Stomach (tissue), 9 donors: ENCODE measurements around the gene NEK4. TPM values are rescaled to one million over a fixed set of nuclear protein-coding genes. Genes with fewer than 3 reads are reported as not detected.
"Not testable (repeated sequence)": the region's sequence is repeated elsewhere in the genome, so short reads cannot be mapped to it uniquely, and the experiment has no call there.

ENCODE experiments used
- DNase-seq, 2 donors: peaks; one replicate each; pipeline versions ENCODE4 v3.0.0 to v3.0.0-alpha.2; 2013 to 2019
- H3K27ac ChIP-seq, 5 donors: fragments of 200-600 bp in 4 of 5; sonication (generic) in 4 of 5; one replicate each; pipeline ENCODE4 v1.5.1; 2013 to 2019; ENCODE audit warnings: mild to moderate bottlenecking in 1 of 5, moderate library complexity in 1 of 5
- H3K27me3 ChIP-seq, 3 donors: fragments of 200-600 bp; sonication (generic); one replicate each; pipeline ENCODE4 v1.5.1; 2017 to 2019; ENCODE audit warnings: mixed run types in 1 of 3
- H3K36me3 ChIP-seq, 4 donors: fragments of 200-600 bp; sonication (generic); 1 replicate in 3 of 4; 2 replicates in 1 of 4; pipeline ENCODE4 v1.5.1; 2016 to 2019
- H3K4me1 ChIP-seq, 4 donors: fragments of 200-600 bp; sonication (generic); one replicate each; pipeline ENCODE4 v1.5.1; 2016 to 2019
- H3K4me3 ChIP-seq, 4 donors: fragments of 200-600 bp; sonication (generic) in 3 of 4; one replicate each; pipeline ENCODE4 v1.5.1; 2016 to 2019; ENCODE audit warnings: mild to moderate bottlenecking in 1 of 4
- H3K9me3 ChIP-seq, 4 donors: fragments of 200-600 bp; sonication (generic); one replicate each; pipeline ENCODE4 v1.5.1; 2016 to 2019
- EP300 ChIP-seq: sonication (generic); formaldehyde crosslinking; IDR thresholded peaks from one replicate; pipeline ENCODE4 v1.6.1; 2017; ENCODE audit warnings: antibody characterized with exemption
- POLR2A ChIP-seq, 4 donors: fragments of 450-650 bp; IDR thresholded peaks; one replicate each; pipeline ENCODE4 v1.6.1; 2016; ENCODE audit warnings: antibody characterized with exemption in 4 of 4, control low read depth in 2 of 4, mild to moderate bottlenecking in 1 of 4, moderate library complexity in 1 of 4
- POLR2AphosphoS5 ChIP-seq, 3 donors: sonication (generic); formaldehyde crosslinking; IDR thresholded peaks; one replicate each; pipeline ENCODE4 v1.6.1; 2016; ENCODE audit warnings: antibody characterized with exemption in 3 of 3
- WGBS, 5 donors: extraction: QIAGEN DNeasy Blood & Tissue Kit in 3 of 5; methylation state at CpG; one replicate each; pipeline versions ENCODE4 v1.1.5 to v1.1.7; 2013 to 2018; 5-methylcytosine and 5-hydroxymethylcytosine counted together
- intact Hi-C: fragments of 100-400 bp; cut with DNase I; formaldehyde crosslinking; loops from one replicate; pipeline ENCODE4 v1.15.1; 2023; ENCODE audit warnings: low total_unique reads
- polyA plus RNA-seq, 3 donors: library from polyadenylated mRNA; stranded (reverse); fragments of 200-250 nt; gene quantifications; one replicate each; pipeline ENCODE4 v1.2.3, GENCODE V29; 2013
- total RNA-seq, 5 donors: library from RNA; depleted of rRNA; stranded (reverse); fragments of >200 nt; gene quantifications; one replicate each; pipeline versions ENCODE4 v1.1.0 to v1.2.3, GENCODE V29; 2014 to 2016
- TF ChIP-seq, protein P1 (sequence below), 7 experiments: fragments of 450-650 bp in 4 of 7; fragments of 200-600 bp in 3 of 7; sonication (generic) in 3 of 7; IDR thresholded peaks; one replicate each; pipeline ENCODE4 v1.5.1; 2016 to 2019; ENCODE audit warnings: antibody characterized with exemption in 7 of 7, control low read depth in 2 of 7, mild to moderate bottlenecking in 1 of 7
- donor health status: healthy with polysubstance abuse.
- donor health status: Bipolar disorder and iron deficiency.
- donor health status: healthy.

NEK4 gene
- total and polyA plus RNA-seq, 8 donors = 4.3 to 30.7 (median 12.6) TPM

GRCh38 chr3:52777127-52777958 is 6.6 kb upstream of the NEK4 start, which contains the start of gene ITIH1:
Gene ITIH1 (plus strand): TSS chr3:52777599. CDS start chr3:52777616, 17 bp downstream.
- Histone ChIP-seq H3K27me3 (peaks cover 0 to 7% (median 0%) of the 10 kb centered on the region in 3 donors), H3K9me3 (no peaks in the 10 kb centered on the region), H3K4me3 (no peak within 1 kb of the TSS), H3K36me3 (no peaks in the 10 kb centered on the region), H3K27ac (no peak within 1 kb of the TSS), H3K4me1 (peaks cover 0 to 10% (median 0%) of the 10 kb centered on the region in 4 donors)
- WGBS, 5 donors = 77 to 82% (median 80%) methylated on average over 12 of the region's 12 CpGs
- TF ChIP-seq POLR2AphosphoS5 (IDR thresholded peaks at IDR 0.05) (no peak), POLR2A (IDR thresholded peaks at IDR 0.05) (no peak), EP300 (no peak)
- TF ChIP-seq, protein P1, sequence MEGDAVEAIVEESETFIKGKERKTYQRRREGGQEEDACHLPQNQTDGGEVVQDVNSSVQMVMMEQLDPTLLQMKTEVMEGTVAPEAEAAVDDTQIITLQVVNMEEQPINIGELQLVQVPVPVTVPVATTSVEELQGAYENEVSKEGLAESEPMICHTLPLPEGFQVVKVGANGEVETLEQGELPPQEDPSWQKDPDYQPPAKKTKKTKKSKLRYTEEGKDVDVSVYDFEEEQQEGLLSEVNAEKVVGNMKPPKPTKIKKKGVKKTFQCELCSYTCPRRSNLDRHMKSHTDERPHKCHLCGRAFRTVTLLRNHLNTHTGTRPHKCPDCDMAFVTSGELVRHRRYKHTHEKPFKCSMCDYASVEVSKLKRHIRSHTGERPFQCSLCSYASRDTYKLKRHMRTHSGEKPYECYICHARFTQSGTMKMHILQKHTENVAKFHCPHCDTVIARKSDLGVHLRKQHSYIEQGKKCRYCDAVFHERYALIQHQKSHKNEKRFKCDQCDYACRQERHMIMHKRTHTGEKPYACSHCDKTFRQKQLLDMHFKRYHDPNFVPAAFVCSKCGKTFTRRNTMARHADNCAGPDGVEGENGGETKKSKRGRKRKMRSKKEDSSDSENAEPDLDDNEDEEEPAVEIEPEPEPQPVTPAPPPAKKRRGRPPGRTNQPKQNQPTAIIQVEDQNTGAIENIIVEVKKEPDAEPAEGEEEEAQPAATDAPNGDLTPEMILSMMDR (IDR thresholded peaks at IDR 0.05) = no peak
- intact Hi-C loops = no loop called here
- peak in 1 of 2 donors; percentile 21 for DNase-seq

- peaks cover 0 to 13% (median 3%) of the 10 kb centered on the region in 4 donors for H3K4me1 ChIP-seq
- H3K9me3 ChIP-seq, intact Hi-C loops, H3K4me3 ChIP-seq, H3K27me3 ChIP-seq, H3K27ac ChIP-seq, H3K36me3 ChIP-seq: not testable (repeated sequence)
- DNase-seq = peak; percentile 23 to 27
- WGBS, 5 donors = 54 to 75% (median 57%) methylated on average over 6 of the region's 6 CpGs
Observed at GRCh38 chr3:52776486-52776885, 5.7 kb upstream of the NEK4 start.

- no peaks in the 10 kb centered on the region for H3K36me3 ChIP-seq
- H3K27ac ChIP-seq = no peak overlapping the region
- H3K9me3 ChIP-seq = no peaks in the 10 kb centered on the region
- 61 to 70% (median 65%) methylated on average over 8 of the region's 8 CpGs for WGBS, 5 donors
- TF ChIP-seq, protein P1 (IDR thresholded peaks at IDR 0.05) = no peak
- no peak for TF ChIP-seq EP300
- TF ChIP-seq POLR2AphosphoS5 (IDR thresholded peaks at IDR 0.05) = no peak
- peaks cover 0 to 17% (median 7%) of the 10 kb centered on the region in 4 donors for H3K4me1 ChIP-seq
- DNase-seq = peak; percentile 5 to 17
- H3K4me3 ChIP-seq = no peak overlapping the region
- intact Hi-C loops = no loop called here
- H3K27me3 ChIP-seq = peaks cover 0 to 7% (median 0%) of the 10 kb centered on the region in 3 donors
Observed at GRCh38 chr3:52775877-52776276, 5.1 kb upstream of the NEK4 start.

DNA sequence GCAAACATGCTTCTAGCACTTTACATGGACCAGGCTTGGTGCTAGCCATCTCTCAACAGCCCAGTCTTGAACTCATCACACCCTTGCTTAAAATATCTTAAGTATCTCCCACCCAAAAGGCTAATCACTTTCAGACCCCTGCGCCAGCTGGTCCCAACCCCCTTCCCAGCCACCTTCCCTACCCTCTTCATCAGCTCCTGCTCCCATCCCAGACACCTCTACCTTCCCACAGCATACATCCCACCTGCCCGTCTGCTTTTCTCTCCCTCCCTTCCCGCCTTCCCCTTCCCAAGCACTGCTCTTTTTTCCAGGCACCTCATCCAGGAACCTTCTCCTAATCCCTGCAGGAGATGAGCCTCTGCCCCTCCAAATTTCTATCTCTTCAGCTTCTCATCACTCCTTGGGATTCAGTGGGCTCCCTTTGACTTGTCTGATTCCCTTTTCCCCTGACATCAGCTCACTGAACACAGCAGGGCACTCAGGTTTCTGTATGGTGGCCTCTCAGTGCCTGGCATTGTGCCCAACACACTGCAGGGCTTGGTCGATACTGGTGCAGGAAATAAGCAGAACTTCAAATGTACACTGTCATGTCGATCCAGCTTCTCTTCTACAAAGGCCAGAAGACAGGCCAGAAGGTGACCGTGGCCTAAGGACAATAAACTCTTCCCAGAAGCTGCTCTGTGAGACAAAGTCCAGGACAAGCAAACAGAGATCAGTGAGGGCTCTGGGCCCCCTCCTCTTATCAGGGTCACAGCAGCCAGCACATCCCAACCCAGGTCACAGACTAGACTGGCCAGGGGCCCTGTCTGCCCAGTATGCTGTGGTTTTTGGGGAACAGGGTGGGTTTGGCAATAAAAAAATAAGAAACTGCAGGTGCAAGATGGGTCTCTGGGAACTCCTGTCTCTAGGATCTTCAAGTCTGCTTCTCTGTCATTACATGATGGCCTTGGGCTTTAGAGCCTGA is 4.4 kb upstream of the NEK4 start:
- peaks cover 0 to 7% (median 0%) of the 10 kb centered on the region in 3 donors for H3K27me3 ChIP-seq
- TF ChIP-seq EP300 (no peak), POLR2AphosphoS5 (IDR thresholded peaks at IDR 0.05) (no peak), POLR2A (IDR thresholded peaks at IDR 0.05) (no peak)
- TF ChIP-seq, protein P1 (IDR thresholded peaks at IDR 0.05) = no peak
- DNase-seq = peak; percentile 45 to 66
- no peaks in the 10 kb centered on the region for H3K9me3 ChIP-seq
- H3K27ac ChIP-seq = no peak overlapping the region
- no peak overlapping the region for H3K4me3 ChIP-seq
- no peaks in the 10 kb centered on the region for H3K36me3 ChIP-seq
- H3K4me1 ChIP-seq = peaks cover 4 to 17% (median 8%) of the 10 kb centered on the region in 4 donors
- intact Hi-C loops = no loop called here
- WGBS, 5 donors = 35 to 44% (median 41%) methylated on average over 6 of the region's 6 CpGs
